Gastrocnemius medialis (tissue), 4 donors: ENCODE results near the gene CIBAR2. TPM values are rescaled to one million over a fixed set of nuclear protein-coding genes. Genes with fewer than 3 reads are reported as not detected.

Experiments
- ATAC-seq, 2 donors: fragments of 150-250 bp; one replicate each; pipeline ENCODE4 v1.9.1; 2016
- DNase-seq, 2 donors: peaks; one replicate each; pipeline ENCODE4 v3.0.0-alpha.2; 2019
- H3K27ac ChIP-seq, 4 donors: fragments of 200-600 bp; sonication (generic); 1 replicate in 1 of 4; 2 replicates in 3 of 4; pipeline ENCODE4 v1.5.1; 2016 to 2018; ENCODE audit warnings: mild to moderate bottlenecking in 2 of 4, moderate library complexity in 1 of 4
- H3K27me3 ChIP-seq, 3 donors: fragments of 200-600 bp; sonication (generic) in 2 of 3; 1 replicate in 1 of 3; 2 replicates in 2 of 3; pipeline versions ENCODE4 v1.5.1 to v1.6.0; 2016 to 2019; ENCODE audit warnings: mild to moderate bottlenecking in 1 of 3, moderate library complexity in 1 of 3
- H3K36me3 ChIP-seq, 2 donors: fragments of 200-600 bp; sonication (generic) in 1 of 2; one replicate each; pipeline ENCODE4 v1.5.1; 2017 to 2018
- H3K4me1 ChIP-seq, 2 donors: fragments of 200-600 bp; sonication (generic) in 1 of 2; one replicate each; pipeline ENCODE4 v1.5.1; 2016 to 2017; ENCODE audit warnings: mild to moderate bottlenecking in 2 of 2
- H3K4me3 ChIP-seq, 4 donors: fragments of 200-600 bp; sonication (generic) in 3 of 4; 1 replicate in 1 of 4; 2 replicates in 3 of 4; pipeline ENCODE4 v1.5.1; 2016 to 2019; ENCODE audit warnings: mild to moderate bottlenecking in 2 of 4
- H3K9me3 ChIP-seq, 3 donors: fragments of 200-600 bp; sonication (generic) in 2 of 3; 1 replicate in 1 of 3; 2 replicates in 2 of 3; pipeline ENCODE4 v1.5.1; 2016 to 2019
- CTCF ChIP-seq, 5 experiments: fragments of 450-650 bp in 3 of 5; fragments of 200-600 bp in 2 of 5; sonication (generic) in 2 of 5; IDR thresholded peaks in 4 of 5; conservative IDR thresholded peaks in 1 of 5; 1 replicate in 4 of 5; 2 replicates in 1 of 5; pipeline ENCODE4 v1.5.1; 2016 to 2019; ENCODE audit warnings: antibody characterized with exemption in 5 of 5, mild to moderate bottlenecking in 3 of 5, moderate library complexity in 3 of 5
- POLR2A ChIP-seq, 2 donors: fragments of 450-650 bp; IDR thresholded peaks; one replicate each; pipeline ENCODE4 v1.6.1; 2017; ENCODE audit warnings: antibody characterized with exemption in 2 of 2, mild to moderate bottlenecking in 2 of 2, moderate library complexity in 2 of 2
- in situ Hi-C, 4 donors: fragments of 200-750 bp; cut with MboI; loops; one replicate each; pipeline versions ENCODE4 v1.15.0 to v1.8.0; 2017; ENCODE audit warnings: low sequenced_read_pairs in 4 of 4
- intact Hi-C: fragments of 100-400 bp; cut with DNase I; formaldehyde crosslinking; loops from one replicate; pipeline ENCODE4 v1.15.1; 2023; ENCODE audit warnings: low total_unique reads
- total RNA-seq, 4 donors: library from RNA; depleted of rRNA; stranded (reverse); fragments of >200 nt; gene quantifications; one replicate each; pipeline versions ENCODE4 v1.1.0 to v1.2.3, GENCODE V29; 2016

The CIBAR2 gene
- total RNA-seq, 4 donors from 2014 or later: not detected

GRCh38 chr16:85138825-85139627 is 26.8 kb upstream of the CIBAR2 start:
- no peak for ATAC-seq
- H3K36me3 ChIP-seq: no peaks in the 10 kb centered on the region
- no peak overlapping the region for H3K4me3 ChIP-seq
- H3K9me3 ChIP-seq: no peaks in the 10 kb centered on the region
- H3K27me3 ChIP-seq: no peaks in the 10 kb centered on the region
- in situ Hi-C loops: no loop called here
- DNase-seq: no peak
- peaks cover 28 to 37% of the 10 kb centered on the region in 2 donors for H3K4me1 ChIP-seq
- intact Hi-C loops: no loop called here
- TF ChIP-seq CTCF (IDR thresholded peaks at IDR 0.05 in 4 of 5, conservative IDR thresholded peaks at IDR 0.05 in 1 of 5): no peak
- no peak for TF ChIP-seq POLR2A (IDR thresholded peaks at IDR 0.05)
- H3K27ac ChIP-seq: no peak overlapping the region

GRCh38 chr16:85138073-85138824 is 26.0 kb upstream of the CIBAR2 start:
- H3K27ac ChIP-seq: peak overlapping the region; percentile 64 to 79 (median 74)
- in situ Hi-C loops: no loop called here
- H3K27me3 ChIP-seq: no peaks in the 10 kb centered on the region
- TF ChIP-seq CTCF (IDR thresholded peaks at IDR 0.05 in 4 of 5, conservative IDR thresholded peaks at IDR 0.05 in 1 of 5) (no peak), POLR2A (IDR thresholded peaks at IDR 0.05) (no peak)
- H3K4me1 ChIP-seq: peaks cover 28 to 34% of the 10 kb centered on the region in 2 donors
- intact Hi-C loops: no loop called here
- DNase-seq (no peak), ATAC-seq (no peak)
- H3K4me3 ChIP-seq: peak overlapping the region in 2 of 4 donors; percentile 36 to 40
- no peaks in the 10 kb centered on the region for H3K9me3 ChIP-seq
- H3K36me3 ChIP-seq: no peaks in the 10 kb centered on the region

DNA sequence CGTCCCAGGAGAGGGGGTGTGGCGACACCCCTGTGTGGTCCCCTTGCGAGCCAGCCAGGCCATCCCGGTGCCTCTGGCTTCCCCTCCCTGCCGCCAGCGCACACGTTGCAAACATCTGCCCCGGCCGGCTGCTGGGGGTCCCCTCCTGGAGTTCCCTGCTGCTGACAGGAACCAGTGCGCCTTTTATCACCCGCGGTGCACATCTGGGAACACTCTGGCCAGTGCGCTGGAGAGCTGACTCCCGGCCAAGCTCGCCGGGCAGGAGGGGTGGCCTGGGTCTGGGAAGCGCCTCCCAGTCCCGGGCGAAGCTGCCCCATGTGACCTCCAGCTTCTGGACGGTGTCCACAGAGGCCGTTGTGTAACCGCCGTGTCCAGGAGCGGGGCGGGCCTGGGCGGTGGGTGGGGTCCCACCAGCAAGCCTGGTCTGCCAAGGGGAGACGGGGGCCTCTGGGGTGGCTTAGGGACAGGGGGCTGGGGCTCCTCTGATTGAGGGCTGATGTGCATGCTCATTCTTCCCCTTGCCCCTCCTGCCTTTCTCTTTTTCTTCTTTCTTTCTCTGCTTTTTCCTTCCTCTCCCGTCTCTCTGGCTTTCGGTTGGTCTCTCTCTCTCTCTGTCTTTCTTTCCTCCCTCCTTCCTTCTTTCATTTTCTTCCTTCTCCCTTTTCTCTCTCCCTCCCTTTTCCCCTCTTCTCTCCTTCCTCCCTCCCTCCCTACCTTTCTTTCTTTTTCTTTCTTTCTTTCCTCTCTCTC is 25.2 kb upstream of the CIBAR2 start:
- Histone ChIP-seq H3K9me3 (no peaks in the 10 kb centered on the region), H3K27ac (peak overlapping the region; percentile 64 to 79 (median 74)), H3K4me1 (peaks cover 27 to 30% of the 10 kb centered on the region in 2 donors), H3K27me3 (no peaks in the 10 kb centered on the region), H3K36me3 (no peaks in the 10 kb centered on the region), H3K4me3 (peak overlapping the region; percentile 18 to 44 (median 38))
- in situ Hi-C loops (no loop called here), intact Hi-C loops (no loop called here)
- DNase-seq (peak; percentile 91 to 92), ATAC-seq (peak; percentile 85 to 91)
- no peak for TF ChIP-seq CTCF (IDR thresholded peaks at IDR 0.05 in 4 of 5, conservative IDR thresholded peaks at IDR 0.05 in 1 of 5)
- TF ChIP-seq POLR2A (IDR thresholded peaks at IDR 0.05): peak in 1 of 2 donors; percentile 15

GRCh38 chr16:85136702-85137322 is 24.5 kb upstream of the CIBAR2 start:
- intact Hi-C loops: no loop called here
- no peaks in the 10 kb centered on the region for H3K9me3 ChIP-seq
- H3K27ac ChIP-seq: peak overlapping the region; percentile 64 to 79 (median 74)
- TF ChIP-seq POLR2A (IDR thresholded peaks at IDR 0.05): no peak
- no peak for TF ChIP-seq CTCF (IDR thresholded peaks at IDR 0.05 in 4 of 5, conservative IDR thresholded peaks at IDR 0.05 in 1 of 5)
- ATAC-seq: peak; percentile 48 to 58
- no peaks in the 10 kb centered on the region for H3K36me3 ChIP-seq
- peaks cover 24 to 30% of the 10 kb centered on the region in 2 donors for H3K4me1 ChIP-seq
- H3K4me3 ChIP-seq: peak overlapping the region; percentile 18 to 44 (median 38)
- no peaks in the 10 kb centered on the region for H3K27me3 ChIP-seq
- peak in 1 of 2 donors; percentile 78 for DNase-seq
- in situ Hi-C loops: no loop called here
